Measurements from ENCODE around the gene FOXL2NB. TPM values are rescaled to one million over a fixed set of nuclear protein-coding genes. Genes with fewer than 3 reads are reported as not detected.

Gene FOXL2NB
- total RNA-seq, 1 experiment from 2014 or later, result 0.31 TPM

DNA sequence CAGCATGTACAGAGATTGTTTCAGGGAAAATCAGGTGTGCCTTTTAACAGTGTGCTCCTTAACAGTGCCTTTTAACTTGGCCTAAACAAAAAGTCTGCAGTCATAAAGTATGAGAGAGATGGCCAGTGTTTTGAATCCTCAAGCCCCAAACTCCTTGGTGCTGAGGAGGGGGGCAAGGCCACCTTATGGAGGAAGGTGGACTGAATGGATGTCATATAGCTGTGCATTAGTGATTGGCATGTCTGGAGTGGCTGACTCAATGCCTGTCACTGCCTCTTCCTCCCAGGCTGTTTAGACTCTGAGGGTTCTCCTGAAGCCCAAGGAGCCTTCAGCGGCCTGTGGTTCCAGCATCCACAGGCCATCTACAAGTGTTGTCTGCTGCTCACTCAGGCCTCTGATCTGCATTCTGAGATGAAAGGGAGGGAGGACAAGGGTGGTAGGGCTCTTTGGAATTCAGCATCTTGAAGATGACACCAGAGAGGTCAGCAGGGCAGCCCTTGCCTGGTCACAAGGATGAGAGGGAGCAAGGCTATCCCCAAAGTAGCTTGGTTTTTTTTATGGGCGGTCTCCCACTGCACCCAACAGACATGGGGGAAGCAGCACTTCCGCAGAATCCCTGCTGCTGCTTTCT lies 1.5 kb downstream of the FOXL2NB start:
- no peak overlapping the region for H3K14ac ChIP-seq (ENCODE audit: insufficient read depth, low read length)
- H3K4me1 ChIP-seq (ENCODE audit: insufficient read depth, low read length), result peaks cover 7% of the 10 kb centered on the region; the same call in 1 of the 2 replicates
- H2BK120ac ChIP-seq (ENCODE audit: low read depth, low read length, poor library complexity, severe bottlenecking), result no peak overlapping the region
- H3K4me2 ChIP-seq (ENCODE audit: insufficient read depth, insufficient read length, low read length), result peak overlapping the region; percentile 30
- H3K27me3 Mint-ChIP-seq (ENCODE audit: low read depth), result peaks cover 98% of the 10 kb centered on the region
- no CpG with 5 or more reads among the region's 3 CpGs for WGBS (ENCODE audit: extremely low coverage, insufficient read length, low lambda C conversion rate)
- H3K27me3 ChIP-seq (ENCODE audit: insufficient read depth, low read length), result peaks cover 59% of the 10 kb centered on the region
- no peaks in the 10 kb centered on the region for H3K9me3 ChIP-seq (ENCODE audit: control insufficient read depth, low read depth, low read length)
- H3K23ac ChIP-seq (ENCODE audit: insufficient read length, low read depth, low read length), result no peak overlapping the region
- H4K20me1 ChIP-seq (ENCODE audit: control insufficient read depth, insufficient read depth, insufficient read length), result no peaks in the 10 kb centered on the region
- no peak overlapping the region for H2AK5ac ChIP-seq (ENCODE audit: insufficient read length, low read length)
- H4K91ac ChIP-seq (ENCODE audit: insufficient read length, low read depth, low read length), result no peak overlapping the region
- no peak overlapping the region for H3K4ac ChIP-seq (ENCODE audit: low read depth, low read length)
- TF ChIP-seq, protein P1, sequence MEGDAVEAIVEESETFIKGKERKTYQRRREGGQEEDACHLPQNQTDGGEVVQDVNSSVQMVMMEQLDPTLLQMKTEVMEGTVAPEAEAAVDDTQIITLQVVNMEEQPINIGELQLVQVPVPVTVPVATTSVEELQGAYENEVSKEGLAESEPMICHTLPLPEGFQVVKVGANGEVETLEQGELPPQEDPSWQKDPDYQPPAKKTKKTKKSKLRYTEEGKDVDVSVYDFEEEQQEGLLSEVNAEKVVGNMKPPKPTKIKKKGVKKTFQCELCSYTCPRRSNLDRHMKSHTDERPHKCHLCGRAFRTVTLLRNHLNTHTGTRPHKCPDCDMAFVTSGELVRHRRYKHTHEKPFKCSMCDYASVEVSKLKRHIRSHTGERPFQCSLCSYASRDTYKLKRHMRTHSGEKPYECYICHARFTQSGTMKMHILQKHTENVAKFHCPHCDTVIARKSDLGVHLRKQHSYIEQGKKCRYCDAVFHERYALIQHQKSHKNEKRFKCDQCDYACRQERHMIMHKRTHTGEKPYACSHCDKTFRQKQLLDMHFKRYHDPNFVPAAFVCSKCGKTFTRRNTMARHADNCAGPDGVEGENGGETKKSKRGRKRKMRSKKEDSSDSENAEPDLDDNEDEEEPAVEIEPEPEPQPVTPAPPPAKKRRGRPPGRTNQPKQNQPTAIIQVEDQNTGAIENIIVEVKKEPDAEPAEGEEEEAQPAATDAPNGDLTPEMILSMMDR (conservative IDR thresholded peaks at IDR 0.05), result no peak
- no peaks in the 10 kb centered on the region for H3K79me2 ChIP-seq (ENCODE audit: insufficient read depth, low read length)
- H3K27ac Mint-ChIP-seq, result peak overlapping the region in 1 of 3 experiments; percentile 63; a peak in 1 of 7 replicates
- no peak overlapping the region for H2BK15ac ChIP-seq (ENCODE audit: low read depth, low read length)
- H3K27ac ChIP-seq (ENCODE audit: insufficient read length, low read depth, low read length), result no peak overlapping the region
- DNase-seq, result no peak
- H3K9ac ChIP-seq (ENCODE audit: extremely low read depth, insufficient read length, low read length), result no peak overlapping the region
- H3K79me1 ChIP-seq (ENCODE audit: insufficient read depth, low read depth, low read length, poor library complexity, severe bottlenecking), result no peaks in the 10 kb centered on the region
- H2AFZ ChIP-seq (ENCODE audit: low read length), result no peak overlapping the region
- no peak overlapping the region for H4K5ac ChIP-seq (ENCODE audit: insufficient read length, low read depth, low read length)
- peak overlapping the region in 1 of 2 experiments; percentile 82; a peak in 3 of 5 replicates for H3K4me3 Mint-ChIP-seq
- H3K23me2 ChIP-seq (ENCODE audit: insufficient read length, low read depth, low read length, poor library complexity, severe bottlenecking), result peaks cover 24% of the 10 kb centered on the region
- peaks cover 0 to 7% (median 0%) of the 10 kb centered on the region in 3 experiments; a peak in 3 of 7 replicates for H3K36me3 Mint-ChIP-seq (ENCODE audit: insufficient read depth in 1 of 3, low read depth in 3 of 3)
- H2BK20ac ChIP-seq (ENCODE audit: low read depth, low read length, poor library complexity, severe bottlenecking), result no peak overlapping the region
- H3K56ac ChIP-seq (ENCODE audit: insufficient read length, low read depth, low read length), result no peak overlapping the region
- no peak overlapping the region for H2BK5ac ChIP-seq (ENCODE audit: insufficient read length, low read length)
- H3T11ph ChIP-seq (ENCODE audit: low read length), result no peak overlapping the region
- H4K8ac ChIP-seq (replicated peaks; ENCODE audit: insufficient read length, low read depth, low read length), result no peak overlapping the region
- peaks cover 2 to 5% of the 10 kb centered on the region in 2 experiments; a peak in 4 of 5 replicates for H3K9me3 Mint-ChIP-seq
- H3K18ac ChIP-seq (ENCODE audit: insufficient read length, low read depth, low read length), result no peak overlapping the region
- peaks cover 41 to 47% of the 10 kb centered on the region in 2 experiments for H3K4me1 Mint-ChIP-seq
- no peak overlapping the region for H2BK12ac ChIP-seq (ENCODE audit: insufficient read length, low read depth, low read length)
